GM19452 (cell line): ENCODE measurements around the gene MMP23B.
A peak's percentile ranks its signal among the peaks of the same experiment; 100 is the strongest.
"Not testable (repeated sequence)": the region's sequence is repeated elsewhere in the genome, so short reads cannot be mapped to it uniquely, and the experiment has no call there.

Source experiments
- ATAC-seq: cut with Tn5 transposase; IDR thresholded peaks from one replicate; pipeline ENCODE4 v1.9.1; 2021; ENCODE audit not compliant: unreplicated experiment

The MMP23B gene

DNA sequence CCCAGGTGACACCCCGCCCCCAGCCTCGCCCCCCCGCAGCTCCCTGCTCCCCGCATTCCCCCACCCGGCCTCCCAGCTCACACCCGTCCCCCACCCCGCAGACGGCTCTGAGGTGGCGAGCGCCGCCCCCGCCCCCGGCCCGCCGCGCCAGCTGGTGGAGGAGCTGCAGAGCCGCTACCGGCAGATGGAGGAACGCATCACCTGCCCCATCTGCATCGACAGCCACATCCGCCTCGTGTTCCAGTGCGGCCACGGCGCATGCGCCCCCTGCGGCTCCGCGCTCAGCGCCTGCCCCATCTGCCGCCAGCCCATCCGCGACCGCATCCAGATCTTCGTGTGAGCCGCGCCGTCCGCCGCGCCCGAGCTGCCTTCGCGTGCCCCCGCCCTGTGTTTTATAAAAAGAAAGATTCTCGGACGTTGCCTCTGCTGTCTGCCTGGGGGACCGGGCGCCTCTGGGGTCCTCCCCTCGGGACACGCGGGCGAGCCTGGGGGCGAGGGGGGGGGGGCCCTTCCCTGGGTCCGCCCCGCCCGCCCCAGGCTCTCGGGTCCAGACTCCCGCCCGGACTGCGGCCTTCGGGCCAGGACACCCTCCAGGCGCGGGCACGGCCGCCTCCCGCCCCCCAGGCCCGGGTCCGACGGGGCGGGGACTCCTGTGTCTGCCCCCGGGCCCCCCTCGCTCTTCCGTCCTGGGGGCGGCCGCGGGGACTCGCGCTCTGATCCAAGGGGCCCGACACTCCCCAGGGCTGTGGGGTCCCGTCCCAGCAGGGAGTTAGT, 1.6 kb upstream of the MMP23B start:
- peak; percentile 65 for ATAC-seq

DNA sequence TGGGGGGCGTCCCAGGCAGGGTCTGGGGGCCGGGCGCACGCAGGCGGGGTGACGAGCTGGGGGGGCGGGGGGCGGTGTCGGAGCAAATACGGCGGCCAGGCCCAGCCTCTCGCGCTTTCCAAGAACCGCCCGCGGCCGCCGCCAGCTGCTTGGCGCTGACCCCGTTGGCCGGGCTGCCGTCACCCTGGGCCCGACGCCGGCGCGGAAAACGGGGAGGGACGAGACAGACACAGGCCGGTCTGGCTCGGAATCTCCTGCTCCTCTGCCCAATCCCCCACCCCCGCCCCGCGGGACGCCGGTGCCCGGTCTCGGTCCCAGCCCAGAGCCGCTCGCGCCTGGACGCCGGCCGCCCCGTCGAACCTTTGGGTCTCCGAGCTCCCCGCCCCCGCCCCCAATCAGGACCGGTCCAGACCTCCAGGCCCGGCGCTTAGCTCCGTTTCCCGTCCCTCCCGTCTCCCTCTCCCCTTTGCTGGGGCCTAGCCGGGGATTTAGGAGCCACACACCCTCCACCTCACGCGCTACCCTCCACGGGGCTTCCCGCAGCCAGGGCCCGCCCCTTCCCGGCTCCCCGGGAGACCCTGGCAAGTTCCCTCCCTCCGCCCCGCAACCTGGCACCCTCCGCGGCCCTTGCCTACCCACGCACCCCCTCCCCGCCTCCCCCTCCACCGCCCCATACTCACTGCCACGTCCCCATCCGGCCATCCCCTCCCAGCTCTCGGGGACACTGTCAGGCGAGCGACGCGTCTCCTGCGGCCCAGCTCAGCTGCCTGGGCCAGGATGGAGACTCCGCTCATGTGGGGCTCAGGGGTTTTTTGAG, 800 bp upstream of the MMP23B start:
- no peak for ATAC-seq

DNA sequence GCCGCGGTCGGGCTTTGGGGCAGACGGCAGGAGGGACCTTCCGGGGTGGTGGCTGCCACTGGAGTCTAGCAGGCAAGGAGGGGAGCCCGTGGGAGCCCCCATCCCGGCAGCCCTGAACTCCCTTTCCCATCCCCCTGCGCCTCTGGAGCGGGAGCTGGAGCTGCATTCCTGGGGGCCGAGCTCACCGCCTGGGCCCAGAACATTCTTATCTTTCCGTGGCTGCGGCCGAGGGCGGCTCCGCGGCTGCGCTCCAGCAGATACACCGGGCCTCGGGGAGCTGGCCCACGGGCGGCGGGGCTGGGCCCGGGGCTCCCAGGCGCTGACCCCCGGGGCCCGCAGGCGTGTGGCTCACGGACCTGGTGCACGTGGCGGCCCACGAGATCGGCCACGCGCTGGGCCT, 1.4 kb downstream of the MMP23B start:
- ATAC-seq = not testable (repeated sequence)

DNA sequence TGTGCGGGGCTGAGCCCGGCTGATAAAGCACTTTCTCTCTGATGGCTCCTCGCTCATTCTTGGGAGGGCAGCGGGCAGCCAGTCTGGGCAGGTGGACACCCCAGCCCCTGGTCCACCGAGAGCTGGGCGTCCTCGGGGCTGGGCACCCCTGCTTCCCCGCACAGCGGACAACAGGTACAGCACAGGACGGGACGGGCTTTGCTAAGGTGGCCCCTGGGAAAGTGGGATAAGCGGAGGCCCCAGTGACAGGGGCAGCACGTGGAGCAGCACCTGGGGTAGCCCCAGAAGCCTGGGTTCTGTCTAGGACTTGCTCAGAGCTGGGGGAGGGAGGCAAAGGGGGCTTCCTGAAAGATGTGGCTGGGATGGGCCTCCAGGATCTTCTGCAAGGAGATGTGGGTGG, 2.6 kb downstream of the MMP23B start:
- not testable (repeated sequence) for ATAC-seq

DNA sequence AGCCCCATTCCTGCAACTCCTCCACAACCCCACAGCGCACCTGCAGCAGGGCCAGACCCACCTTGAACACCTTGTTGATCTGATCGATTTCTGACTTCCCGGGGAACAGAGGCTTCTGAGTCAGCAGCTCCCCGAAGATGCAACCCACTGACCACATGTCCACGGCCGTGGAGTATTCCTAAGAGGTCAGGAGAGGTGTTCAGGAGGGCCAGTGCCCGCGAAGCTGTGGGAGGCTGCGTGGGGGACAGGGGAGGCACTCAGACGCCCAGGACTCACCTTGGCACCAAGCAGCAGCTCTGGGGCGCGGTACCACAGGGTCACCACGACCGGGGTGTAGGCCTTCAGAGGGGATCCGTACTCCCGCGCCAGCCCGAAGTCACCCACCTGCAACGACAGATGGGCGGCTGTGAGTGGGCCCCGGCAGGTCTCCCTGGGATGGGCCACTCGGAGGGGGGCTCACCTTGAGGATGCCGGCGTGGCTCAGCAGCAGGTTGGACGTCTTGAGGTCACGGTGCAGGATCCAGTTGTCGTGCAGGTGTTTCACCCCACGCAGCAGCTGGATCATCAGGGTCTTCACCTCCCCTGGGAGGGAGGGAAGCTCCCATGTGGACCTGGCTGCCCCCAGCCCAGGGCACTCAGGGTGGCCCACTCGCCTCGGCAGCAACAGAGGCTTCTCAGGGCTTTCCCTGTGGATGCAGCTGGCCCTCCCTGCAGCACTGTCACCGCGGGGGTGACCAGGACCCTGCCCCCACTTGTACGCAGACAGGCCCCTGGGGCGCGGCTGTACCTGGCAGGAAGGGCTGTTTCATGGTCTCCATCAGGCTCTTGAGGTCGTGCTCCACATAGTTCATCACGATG, 4.9 kb downstream of the MMP23B start:
- not testable (repeated sequence) for ATAC-seq

DNA sequence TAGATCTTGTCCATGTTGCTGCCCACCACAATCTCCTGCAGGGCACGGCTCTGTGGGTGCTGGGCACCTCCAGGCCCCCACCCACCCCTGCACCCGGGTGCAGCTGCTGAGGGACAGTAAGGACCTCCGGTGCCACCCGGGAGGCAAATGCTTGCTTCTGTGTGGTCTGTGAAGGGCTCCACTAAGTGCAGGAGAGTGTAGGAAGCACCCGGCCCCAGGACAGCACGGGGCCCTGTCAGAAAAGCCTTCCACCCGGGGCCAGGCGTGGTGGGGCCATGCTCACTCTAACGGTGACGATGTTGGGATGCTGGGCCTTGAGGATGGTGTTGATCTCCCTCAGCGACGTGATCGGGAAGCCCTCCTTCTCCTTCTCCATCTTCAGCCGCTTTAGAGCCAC, 5.5 kb downstream of the MMP23B start:
- ATAC-seq = not testable (repeated sequence)

DNA sequence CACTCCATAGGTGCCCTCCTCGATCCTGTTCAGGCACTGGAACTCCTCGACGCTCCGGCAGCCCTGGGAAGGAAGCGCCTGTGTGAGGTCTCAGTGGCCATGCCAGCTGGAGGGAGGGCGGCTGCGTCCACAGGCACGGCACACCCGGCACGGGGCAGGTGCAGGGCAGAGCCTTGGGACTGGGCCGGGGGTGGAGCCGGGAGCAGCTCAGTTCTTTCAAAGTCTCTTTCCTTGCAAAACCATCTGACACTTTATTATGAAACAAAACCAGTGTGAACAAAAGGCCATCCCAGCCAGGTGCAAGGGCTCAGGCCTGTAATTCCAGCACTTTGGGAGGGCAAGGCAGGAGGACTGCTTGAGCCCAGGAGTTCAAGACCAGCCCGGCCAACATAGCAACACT, 6.6 kb downstream of the MMP23B start:
- not testable (repeated sequence) for ATAC-seq

DNA sequence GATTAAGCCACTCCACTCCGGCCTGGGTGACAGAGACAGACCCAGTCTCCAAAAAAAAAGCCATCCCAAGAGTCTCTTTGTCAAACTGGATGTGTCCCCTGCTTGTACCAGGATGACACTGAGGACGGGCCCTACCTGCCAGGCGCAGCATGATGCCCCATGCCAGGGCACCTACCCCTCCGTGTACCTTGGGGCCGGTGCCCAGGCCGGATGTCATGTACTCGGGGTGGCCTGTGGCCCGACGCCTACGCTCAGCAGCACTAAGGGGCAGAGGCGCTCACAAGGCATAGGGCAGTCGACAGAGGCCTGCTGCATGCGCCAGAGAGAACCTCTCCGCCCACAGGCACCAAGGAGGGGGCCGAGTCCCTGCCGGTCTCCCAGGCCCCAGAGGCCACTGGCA, 7.4 kb downstream of the MMP23B start:
- not testable (repeated sequence) for ATAC-seq

DNA sequence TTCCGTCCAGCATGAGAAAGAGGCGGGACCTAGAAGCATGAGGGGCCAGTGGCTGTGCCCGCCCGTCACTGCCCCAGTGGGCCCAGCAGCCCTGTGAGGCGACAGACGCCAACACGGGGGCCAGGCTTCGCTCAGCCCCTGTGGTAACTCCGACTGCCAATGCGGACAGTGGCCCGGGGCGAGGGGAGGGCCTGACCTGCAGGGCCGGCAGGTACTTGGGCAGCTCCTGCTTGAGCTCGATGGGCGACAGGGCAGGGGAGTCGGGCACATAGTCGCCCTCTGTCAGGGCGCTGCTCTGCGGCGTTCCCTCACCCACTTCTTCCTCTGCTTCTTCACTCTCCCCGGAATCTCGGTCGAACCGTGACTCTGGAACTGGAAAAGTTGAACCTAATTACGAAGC, 8.1 kb downstream of the MMP23B start:
- not testable (repeated sequence) for ATAC-seq

DNA sequence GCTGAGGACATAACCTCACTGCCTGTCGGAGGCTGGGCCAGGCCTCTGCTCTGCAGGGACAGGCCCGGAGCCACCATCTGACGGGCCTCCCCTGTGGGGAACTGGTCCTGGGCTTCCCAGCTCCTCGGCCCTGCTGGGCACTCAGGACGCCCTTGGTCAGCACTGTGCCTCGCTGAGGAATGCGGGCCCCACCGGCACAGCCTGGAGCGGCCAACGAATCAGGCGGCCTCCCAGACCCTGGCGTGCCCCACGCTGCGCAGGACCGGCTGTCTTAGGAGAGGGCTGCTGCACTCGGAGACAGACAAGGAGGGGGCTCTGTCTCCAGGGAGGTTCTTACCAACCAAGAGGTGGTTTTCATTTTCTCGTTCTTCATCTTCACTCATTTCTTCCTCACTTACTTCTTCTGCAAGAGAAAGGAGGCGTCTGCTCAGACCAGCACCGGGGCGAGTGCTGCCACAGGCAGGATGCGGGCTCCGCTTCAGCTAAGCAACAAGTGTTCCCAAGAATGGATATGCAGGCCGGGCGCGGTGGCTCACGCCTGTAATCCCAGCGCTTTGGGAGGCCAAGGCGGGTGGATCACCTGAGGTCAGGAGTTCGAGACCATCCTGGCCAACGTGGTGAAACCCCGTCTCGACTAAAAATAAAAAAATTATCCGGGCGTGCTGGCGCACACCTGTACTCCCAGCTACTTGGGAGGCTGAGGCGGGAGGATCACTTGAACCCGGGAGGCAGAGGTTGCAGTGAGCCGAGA, 8.9 kb downstream of the MMP23B start:
- ATAC-seq = not testable (repeated sequence)

DNA sequence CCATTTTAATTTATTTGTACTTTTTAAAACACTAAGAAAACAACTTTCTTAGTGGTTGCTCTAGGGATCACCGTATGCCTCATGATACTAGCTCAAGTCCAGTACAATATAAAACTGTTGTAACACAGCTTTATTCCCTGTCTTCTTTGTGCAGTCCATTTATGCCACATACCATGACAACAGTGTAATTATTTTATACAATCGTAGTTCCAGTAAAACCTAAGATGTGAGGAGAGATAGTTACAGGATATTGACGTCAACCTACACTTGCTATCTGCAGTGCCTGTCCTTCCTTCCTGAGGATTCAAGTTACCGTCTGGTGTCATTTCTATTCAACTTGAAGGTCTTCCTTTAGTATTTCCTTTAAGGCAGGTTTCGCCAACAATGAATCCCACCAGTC, 14.4 kb downstream of the MMP23B start:
- not testable (repeated sequence) for ATAC-seq

DNA sequence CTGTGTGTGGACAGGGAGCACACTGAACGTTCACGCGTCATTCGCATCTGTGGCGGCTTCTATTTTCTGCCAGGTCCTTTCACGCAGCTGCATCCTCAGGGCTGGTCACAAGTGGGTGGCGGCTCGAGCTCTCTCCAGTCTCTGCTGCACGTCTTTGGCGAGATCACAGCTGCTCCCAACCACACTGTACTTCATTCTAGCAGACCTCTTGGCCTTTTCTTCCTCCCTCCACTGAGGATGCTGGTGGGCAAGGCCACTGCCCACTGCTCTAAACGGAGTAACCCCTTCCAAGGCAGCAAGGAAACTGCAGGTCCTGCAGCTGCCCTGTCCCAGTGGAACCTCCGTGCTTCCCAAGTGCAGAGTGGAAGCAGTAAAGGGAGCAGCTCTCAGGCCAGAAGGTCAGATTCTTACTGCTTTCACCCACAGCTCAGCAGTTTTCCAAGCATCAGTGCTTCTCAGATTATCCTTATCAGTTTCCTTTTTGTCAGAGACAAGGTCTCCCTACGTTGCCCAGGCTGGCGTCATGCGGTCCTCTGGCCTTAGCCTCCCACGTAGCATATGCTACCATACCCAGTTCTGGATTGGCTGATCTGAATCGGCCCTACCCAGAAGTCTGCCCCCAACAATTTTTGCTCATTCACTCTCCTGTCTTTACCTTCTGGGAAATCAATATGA, 15.7 kb downstream of the MMP23B start:
- not testable (repeated sequence) for ATAC-seq

DNA sequence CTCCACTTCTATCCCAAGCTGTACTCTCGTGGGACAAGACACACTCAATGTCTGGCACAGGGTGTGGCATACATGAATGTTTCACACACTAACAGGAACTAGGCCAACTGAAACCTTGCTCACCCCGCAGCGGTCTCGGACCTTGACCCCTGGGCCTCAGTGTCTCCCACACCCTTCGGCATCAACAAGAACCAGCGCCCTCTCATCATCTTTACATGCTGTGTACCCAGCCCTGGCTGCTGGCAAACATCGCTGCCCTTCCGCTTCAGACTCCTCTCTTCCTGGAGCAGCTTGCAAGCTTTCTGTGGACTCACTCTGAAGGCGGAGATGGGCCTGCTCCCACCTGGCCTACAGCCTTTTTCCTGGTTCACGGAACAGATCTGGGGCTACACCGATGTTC, 16.3 kb downstream of the MMP23B start:
- not testable (repeated sequence) for ATAC-seq

DNA sequence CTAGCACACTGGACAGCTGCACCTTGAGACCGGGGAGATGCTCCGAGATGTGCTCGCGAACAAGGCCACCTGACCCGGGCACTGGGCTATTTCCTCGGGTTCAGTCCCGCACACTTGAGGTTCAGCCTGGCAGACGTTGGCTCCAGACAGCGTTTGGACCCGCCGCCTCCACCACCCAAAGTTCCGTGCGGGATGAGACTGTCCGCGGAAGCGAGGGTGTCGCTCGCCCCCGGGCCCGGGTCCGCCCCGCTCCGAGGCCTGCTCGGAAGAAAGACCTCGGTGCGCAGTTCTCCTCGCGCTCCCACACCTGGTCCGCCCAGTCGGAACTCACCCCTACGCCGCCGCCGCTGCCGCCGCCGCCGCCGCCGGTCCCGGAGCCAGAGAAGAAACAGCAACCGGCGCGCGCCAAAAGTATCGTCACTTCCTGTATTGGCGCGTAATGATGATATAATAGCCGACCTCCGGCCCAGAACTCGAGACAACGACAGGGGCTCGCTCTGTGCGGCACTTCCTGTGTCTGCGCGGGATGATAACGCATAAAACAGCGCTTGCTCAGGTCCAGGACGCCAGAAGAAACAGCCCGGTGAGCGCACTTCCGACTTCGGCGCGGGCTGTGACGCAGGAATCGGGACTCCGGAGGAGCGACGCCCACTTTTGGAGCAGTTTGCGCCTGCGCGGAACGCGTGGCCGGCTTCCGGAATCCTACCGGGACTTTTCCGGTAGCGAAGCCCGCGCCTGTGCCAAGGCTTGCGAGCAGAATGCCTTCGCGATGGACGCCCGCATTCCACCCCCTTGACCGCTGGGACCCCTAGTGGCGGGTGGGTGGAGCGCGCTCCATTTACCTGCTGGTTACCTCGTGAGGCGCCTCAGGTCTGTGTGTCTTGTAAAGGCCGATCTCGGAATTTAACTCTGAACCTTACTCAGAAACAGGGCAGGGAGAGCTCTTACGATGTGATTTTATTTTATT, 26.9 kb downstream of the MMP23B start, which contains the start of gene CDK11B:
TSS of gene CDK11B (minus strand) at position 422 of the 967 bp plus-strand sequence. CDS start 1,519 bp downstream, outside the sequence.
- peak; percentile 86 for ATAC-seq

DNA sequence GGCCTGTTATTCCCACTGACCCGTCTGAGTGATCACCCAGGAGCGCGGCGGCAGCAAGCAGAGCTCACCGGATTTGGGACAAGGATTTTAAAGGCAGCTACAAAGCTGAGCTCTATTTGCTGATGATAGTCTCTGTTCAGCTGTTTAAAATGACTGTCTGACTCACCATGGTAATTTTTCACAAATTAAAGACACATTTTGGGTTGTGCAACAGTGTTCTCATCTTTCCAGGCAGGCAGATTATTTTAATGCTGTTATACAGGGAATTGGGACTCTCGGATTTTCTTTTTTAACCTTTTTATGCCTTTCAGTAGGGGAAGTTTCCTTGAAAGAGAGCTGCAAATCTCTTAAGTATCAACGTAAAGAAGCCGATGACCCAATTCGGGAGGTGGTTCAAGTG, 30.4 kb downstream of the MMP23B start:
- not testable (repeated sequence) for ATAC-seq

DNA sequence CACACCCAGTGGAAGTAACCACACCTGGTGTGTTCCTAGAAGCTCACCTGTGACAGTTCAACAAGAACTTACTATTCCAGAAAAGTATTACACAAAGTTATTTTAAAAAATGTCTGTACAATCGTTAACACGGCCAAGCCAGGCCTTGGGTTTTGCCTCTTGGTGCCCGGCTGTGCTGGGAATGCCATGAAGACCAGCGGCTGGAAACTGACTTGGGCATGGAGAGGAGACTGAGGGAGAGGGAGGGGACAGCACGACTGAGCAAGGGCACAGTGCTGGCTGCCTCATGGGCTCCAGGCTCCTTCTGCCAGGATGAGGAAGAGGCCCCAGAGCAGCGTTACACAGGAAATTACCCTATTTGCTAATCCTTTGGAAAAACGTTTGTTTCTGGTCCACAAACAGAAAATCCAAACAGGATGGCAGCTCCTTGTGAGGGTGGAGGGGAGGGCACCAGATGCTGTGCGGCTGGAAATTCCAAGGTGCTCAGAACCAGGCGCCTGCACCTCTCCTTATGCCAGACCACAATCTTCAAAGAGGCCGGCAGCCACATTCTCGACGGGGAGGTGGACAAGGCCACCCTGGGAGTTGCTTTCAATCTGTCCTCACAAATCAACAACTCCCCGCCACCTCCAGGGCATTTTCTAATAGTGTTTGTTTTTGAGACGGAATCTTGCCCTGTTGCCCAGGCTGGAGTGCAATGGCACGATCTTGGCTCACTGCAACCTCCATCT, 31.0 kb downstream of the MMP23B start:
- not testable (repeated sequence) for ATAC-seq

DNA sequence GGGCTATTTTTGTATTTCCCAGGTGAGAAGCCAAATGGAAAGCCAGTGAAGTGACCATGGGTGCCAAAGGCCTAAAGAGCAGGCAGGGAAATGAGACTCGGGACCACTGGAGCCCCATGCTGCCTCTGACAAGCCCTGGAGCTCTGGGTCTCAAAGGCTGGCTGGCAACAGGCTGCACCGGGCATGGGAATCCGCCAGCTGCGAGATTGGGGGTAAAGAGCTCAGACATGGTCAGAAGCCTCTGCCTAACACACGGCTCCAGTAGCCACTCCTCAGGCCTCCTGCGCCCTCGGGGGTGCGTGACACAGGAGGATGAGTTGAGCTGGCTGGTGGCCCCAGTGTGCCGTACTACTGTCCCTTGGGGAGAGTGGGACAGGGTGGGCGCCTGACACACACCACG, 32.3 kb downstream of the MMP23B start:
- not testable (repeated sequence) for ATAC-seq
